ENCODE measurements around the gene EEIG2. TPM values are rescaled to one million over a fixed set of nuclear protein-coding genes. Genes with fewer than 3 reads are reported as not detected.

The EEIG2 gene
- total and polyA plus RNA-seq, 2 donors (not counting 3 experiments of a cell fraction or from before 2014, with no cell fraction given) = 2.5 to 7.2 TPM

- dilution Hi-C loops (cut with MboI; ENCODE audit: extremely low pct_ligation_motif_present, low sequenced_read_pairs) (no loop called here), intact Hi-C loops (cut with micrococcal nuclease) (no loop called here)
- Histone ChIP-seq H3K4me1 (ENCODE audit: control insufficient read depth, extremely low read depth, insufficient read depth, low read length) (peaks cover 12% of the 10 kb centered on the region), H3K4me2 (ENCODE audit: insufficient read depth, low read length) (no peak overlapping the region), H3K27ac (ENCODE audit: insufficient read depth, low read depth, low read length) (no peak overlapping the region), H4K20me1 (replicated peaks; ENCODE audit: control insufficient read depth, extremely low read depth, insufficient read depth, low read length) (no peaks in the 10 kb centered on the region), H3K36me3 (ENCODE audit: control insufficient read depth in 2 of 2, extremely low read depth in 1 of 2, insufficient read depth in 2 of 2, low read length in 2 of 2) (no peaks in the 10 kb centered on the region), H3K9me1 (replicated peaks; ENCODE audit: control insufficient read depth, extremely low read depth, insufficient read depth, low read length) (no peaks in the 10 kb centered on the region), H2AFZ (ENCODE audit: low read depth, low read length) (no peak overlapping the region), H3K79me2 (ENCODE audit: control insufficient read depth, insufficient read depth, low read length) (no peaks in the 10 kb centered on the region), H3K9ac (replicated peaks; ENCODE audit: extremely low read depth, insufficient read depth, low read length) (no peak overlapping the region), H3K9me3 (replicated peaks; ENCODE audit: control insufficient read depth, insufficient read depth, low read length) (no peaks in the 10 kb centered on the region), H3K27me3 (ENCODE audit: control insufficient read depth in 2 of 2, insufficient read depth in 2 of 2, low read length in 2 of 2) (peaks cover 3 to 14% of the 10 kb centered on the region in 2 experiments), H3K4me3 (replicated peaks in 1 of 3; ENCODE audit: insufficient read depth in 1 of 3, low read depth in 1 of 3, low read length in 3 of 3) (no peak overlapping the region)
- POLR2A ChIA-PET = no interaction called here
- TF ChIP-seq CTCF (IDR thresholded peaks at IDR 0.05; ENCODE audit: extremely low read depth in 1 of 2, insufficient read depth in 1 of 2, low read depth in 1 of 2, low read length in 2 of 2) (no peak), POLR2AphosphoS5 (IDR thresholded peaks at IDR 0.05; ENCODE audit: insufficient read depth, low read depth, low read length) (no peak), FOS (IDR thresholded peaks at IDR 0.05; ENCODE audit: borderline replicate concordance, insufficient read depth, low read length) (no peak), JUN (IDR thresholded peaks at IDR 0.05; ENCODE audit: borderline replicate concordance, insufficient read depth, insufficient read length, low read depth) (no peak), MAX (IDR thresholded peaks at IDR 0.05; ENCODE audit: insufficient read depth, insufficient read length) (no peak), EZH2 (IDR thresholded peaks at IDR 0.05; ENCODE audit: borderline replicate concordance, low read depth, low read length, severe bottlenecking) (no peak), MYC (IDR thresholded peaks at IDR 0.05; ENCODE audit: low read depth, low read length) (no peak)
- CTCF ChIA-PET = no interaction called here
- DNase-seq (ENCODE audit: low read depth, low spot score) = no peak
- BruUV-seq (replicated peaks) = no TSS peak
- FAIRE-seq = no peak
Measured at GRCh38 chr1:108556066-108556465, 3.8 kb upstream of the EEIG2 start.

Measured in endothelial cell of umbilical vein (primary cell).